Pancreas (tissue), 10 donors: Measurements from ENCODE around the gene ST6GAL2. TPM values are rescaled to one million over a fixed set of nuclear protein-coding genes. Genes with fewer than 3 reads are reported as not detected.

Experiments used
- ATAC-seq, 4 donors: fragments of 200-7000 bp; cut with Tn5 transposase; one replicate each; pipeline versions ENCODE4 v1.8.0 to v1.9.1; 2020; ENCODE audit warnings: mild to moderate bottlenecking in 4 of 4, moderate library complexity in 4 of 4
- DNase-seq, 6 donors: peaks; one replicate each; pipeline ENCODE4 v3.0.0-alpha.2; 2020
- FAIRE-seq: peaks from 2 replicates; lab custom pipeline; 2012; peaks lifted over from hg19 to GRCh38; lab: Jason Lieb, UNC
- H3K27ac ChIP-seq, 4 donors: fragments of 200-600 bp; sonication (generic); 1 replicate in 3 of 4; 2 replicates in 1 of 4; pipeline versions ENCODE4 v1.5.0 to v1.8.0; 2020
- H3K27me3 ChIP-seq, 4 donors: fragments of 200-600 bp; one replicate each; pipeline ENCODE4 v1.8.0; 2021
- H3K36me3 ChIP-seq, 3 donors: fragments of 200-600 bp; sonication (generic) in 1 of 3; one replicate each; pipeline versions ENCODE4 v1.5.0 to v1.8.0; 2020 to 2021
- H3K4me1 ChIP-seq, 3 donors: fragments of 200-600 bp; one replicate each; pipeline ENCODE4 v1.8.0; 2021
- H3K4me3 ChIP-seq, 4 donors: fragments of 200-600 bp; sonication (generic) in 2 of 4; one replicate each; pipeline versions ENCODE4 v1.5.0 to v1.8.0; 2020 to 2021
- H3K9me3 ChIP-seq, 4 donors: fragments of 200-600 bp; one replicate each; pipeline ENCODE4 v1.8.0; 2021
- CTCF ChIP-seq, 4 donors: fragments of 200-600 bp; sonication (generic) in 3 of 4; IDR thresholded peaks; one replicate each; pipeline versions ENCODE4 v1.5.0 to v1.8.0; 2021; ENCODE audit warnings: antibody characterized with exemption in 4 of 4
- WGBS, 2 donors: extraction: QIAGEN DNeasy Blood & Tissue Kit; methylation state at CpG; one replicate each; pipeline ENCODE4 v1.1.7; 2013; 5-methylcytosine and 5-hydroxymethylcytosine counted together
- intact Hi-C, 3 donors: fragments of 100-400 bp; cut with DNase I; formaldehyde crosslinking; loops; one replicate each; pipeline versions ENCODE4 v1.11.1 to v1.14.2; 2022
- polyA plus RNA-seq, 2 donors: library from polyadenylated mRNA; stranded (reverse); fragments of 200-250 nt; gene quantifications; one replicate each; pipeline ENCODE4 v1.2.3, GENCODE V29; 2013
- total RNA-seq, 6 donors: library from RNA; stranded (reverse); fragmentation: NEBNext Ultra II Directional in 4 of 6; extraction: Animal tissue kit (Norgen Biotek cat#: 25700) in 4 of 6; gene quantifications; one replicate each; pipeline versions ENCODE4 v1.2.1 to v1.2.4, GENCODE V29; 2021 to 2023
- donor health status: healthy with polysubstance abuse.
- donor health status: DM: no; HTN: no; CAD: no; lungs with moderate emphysema.
- donor health status: DM: no; HTN: no; CAD: no.
- donor health status: control.
- donor health status: control.
- donor health status: Bipolar disorder and iron deficiency.
- donor health status: DM: yes; HTN: yes; CAD: no.
- donor health status: DM: no; HTN: no; CAD: no.
- donor health status: DM: no; HTN: no; CAD: no.
- donor health status: DM: yes; HTN: yes; CAD: no.

The ST6GAL2 gene
- total and polyA plus RNA-seq, 8 donors: 0.04 to 1.0 (median 0.09) TPM; not detected in 2

- Histone ChIP-seq H3K4me3 (no peak overlapping the region), H3K27ac (no peak overlapping the region), H3K27me3 (no peaks in the 10 kb centered on the region), H3K36me3 (no peaks in the 10 kb centered on the region), H3K9me3 (no peaks in the 10 kb centered on the region), H3K4me1 (no peaks in the 10 kb centered on the region)
- DNase-seq (no peak), FAIRE-seq (no peak), ATAC-seq (no peak)
- 79 to 89% methylated on average over 2 of the region's 2 CpGs for WGBS, 2 donors
- intact Hi-C loops: no loop called here
- TF ChIP-seq CTCF (IDR thresholded peaks at IDR 0.05): no peak
Measured at GRCh38 chr2:106770986-106771385, 115.0 kb downstream of the ST6GAL2 start.

GRCh38 chr2:106764614-106765013 lies 121.4 kb downstream of the ST6GAL2 start:
- H3K4me1 ChIP-seq: no peaks in the 10 kb centered on the region
- H3K36me3 ChIP-seq: no peaks in the 10 kb centered on the region
- no peaks in the 10 kb centered on the region for H3K9me3 ChIP-seq
- ATAC-seq (no peak), DNase-seq (no peak), FAIRE-seq (no peak)
- intact Hi-C loops: no loop called here
- WGBS, 2 donors: 21 to 23% methylated on average over 5 of the region's 5 CpGs
- no peak for TF ChIP-seq CTCF (IDR thresholded peaks at IDR 0.05)
- H3K27me3 ChIP-seq: no peaks in the 10 kb centered on the region
- H3K4me3 ChIP-seq: no peak overlapping the region
- H3K27ac ChIP-seq: no peak overlapping the region

GRCh38 chr2:106759966-106760365 lies 126.0 kb downstream of the ST6GAL2 start:
- Histone ChIP-seq H3K4me1 (no peaks in the 10 kb centered on the region), H3K9me3 (no peaks in the 10 kb centered on the region), H3K27me3 (no peaks in the 10 kb centered on the region), H3K36me3 (no peaks in the 10 kb centered on the region), H3K27ac (no peak overlapping the region), H3K4me3 (no peak overlapping the region)
- intact Hi-C loops: no loop called here
- ATAC-seq (no peak), DNase-seq (no peak), FAIRE-seq (no peak)
- TF ChIP-seq CTCF (IDR thresholded peaks at IDR 0.05): no peak
- 47 to 58% methylated on average over 2 of the region's 2 CpGs for WGBS, 2 donors

- ATAC-seq: no peak
- TF ChIP-seq CTCF (IDR thresholded peaks at IDR 0.05): no peak
- DNase-seq: no peak
Measured at GRCh38 chr2:106758901-106759497, 127.0 kb downstream of the ST6GAL2 start.

More at GRCh38 chr2:106758901-106759497, 127.0 kb downstream of the ST6GAL2 start:
- intact Hi-C loops: no loop called here
- no peaks in the 10 kb centered on the region for H3K36me3 ChIP-seq
- H3K4me1 ChIP-seq: no peaks in the 10 kb centered on the region
- no peak for FAIRE-seq
- H3K4me3 ChIP-seq: no peak overlapping the region
- H3K27me3 ChIP-seq: no peaks in the 10 kb centered on the region
- H3K27ac ChIP-seq: no peak overlapping the region
- 80 to 86% methylated on average over 1 of the region's 1 CpG for WGBS, 2 donors
- H3K9me3 ChIP-seq: no peaks in the 10 kb centered on the region
